ENCODE results near the gene NOTCH1.
"Not testable (repeated sequence)": the region's sequence is repeated elsewhere in the genome, so short reads cannot be mapped to it uniquely, and the experiment has no call there.

The NOTCH1 gene

GRCh38 chr9:136564379-136564988 lies 18.6 kb upstream of the NOTCH1 start:
- DNase-seq (ENCODE audit: low read depth in 2 of 2) = no peak

GRCh38 chr9:136563646-136564325 lies 17.9 kb upstream of the NOTCH1 start:
- no peak for DNase-seq (ENCODE audit: low read depth in 2 of 2)

GRCh38 chr9:136562746-136563495 lies 17.1 kb upstream of the NOTCH1 start:
- no peak for DNase-seq (ENCODE audit: low read depth in 2 of 2)

GRCh38 chr9:136561779-136562178 lies 15.9 kb upstream of the NOTCH1 start:
- no peak for DNase-seq (ENCODE audit: low read depth in 2 of 2)

GRCh38 chr9:136560586-136560985 lies 14.7 kb upstream of the NOTCH1 start:
- no peak for DNase-seq (ENCODE audit: low read depth in 2 of 2)

DNA sequence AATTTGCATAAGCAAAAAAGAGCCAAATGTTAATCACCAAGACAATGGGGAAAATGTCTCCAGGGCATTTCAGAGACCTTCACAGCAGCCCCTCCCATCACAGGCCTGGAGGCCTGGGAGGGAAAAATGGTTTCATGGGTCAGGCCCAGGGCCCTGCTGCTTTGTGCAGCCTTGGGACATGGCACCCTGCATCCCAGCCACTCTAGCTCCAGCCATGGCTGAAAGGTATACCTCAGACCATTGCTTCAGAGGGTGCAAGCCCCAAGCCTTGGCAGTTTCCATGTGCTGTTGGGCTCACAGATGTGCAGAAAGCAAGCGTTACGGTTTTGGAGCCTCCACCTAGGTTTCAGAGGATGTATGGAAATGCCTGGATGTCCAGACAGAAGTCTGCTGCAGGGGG lies 13.5 kb upstream of the NOTCH1 start:
- not testable (repeated sequence) for DNase-seq (ENCODE audit: low read depth in 2 of 2)

GRCh38 chr9:136558846-136559245 lies 13.0 kb upstream of the NOTCH1 start:
- not testable (repeated sequence) for DNase-seq (ENCODE audit: low read depth in 2 of 2)

GRCh38 chr9:136558373-136558772 lies 12.5 kb upstream of the NOTCH1 start:
- DNase-seq (ENCODE audit: low read depth in 2 of 2) = no peak

GRCh38 chr9:136557036-136557435 lies 11.2 kb upstream of the NOTCH1 start:
- DNase-seq (ENCODE audit: low read depth in 2 of 2) = no peak

DNA sequence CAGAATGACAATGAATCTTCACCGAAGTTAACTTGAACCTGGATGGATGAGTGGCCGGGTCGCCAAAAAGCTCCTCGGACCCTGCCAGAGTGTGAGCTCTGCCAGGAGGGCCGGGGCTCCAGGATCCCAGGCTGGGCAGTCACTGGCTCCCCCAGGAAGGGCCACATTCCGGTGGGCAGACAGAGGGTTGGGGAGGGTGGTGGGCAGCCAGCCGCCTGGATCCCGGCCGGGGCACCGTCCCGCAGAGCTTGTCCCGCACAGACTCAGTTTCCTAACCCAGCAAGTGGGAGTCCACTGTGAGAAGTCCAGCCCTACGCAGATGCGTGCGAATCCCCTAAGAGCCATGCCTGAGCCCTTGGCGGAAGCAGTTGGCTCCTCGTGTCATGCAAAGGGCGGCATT lies 10.3 kb upstream of the NOTCH1 start:
- no peak for DNase-seq (ENCODE audit: low read depth in 2 of 2)

- no peak for DNase-seq (ENCODE audit: low read depth in 2 of 2)
Measured at GRCh38 chr9:136554870-136555269, 9.0 kb upstream of the NOTCH1 start.

DNA sequence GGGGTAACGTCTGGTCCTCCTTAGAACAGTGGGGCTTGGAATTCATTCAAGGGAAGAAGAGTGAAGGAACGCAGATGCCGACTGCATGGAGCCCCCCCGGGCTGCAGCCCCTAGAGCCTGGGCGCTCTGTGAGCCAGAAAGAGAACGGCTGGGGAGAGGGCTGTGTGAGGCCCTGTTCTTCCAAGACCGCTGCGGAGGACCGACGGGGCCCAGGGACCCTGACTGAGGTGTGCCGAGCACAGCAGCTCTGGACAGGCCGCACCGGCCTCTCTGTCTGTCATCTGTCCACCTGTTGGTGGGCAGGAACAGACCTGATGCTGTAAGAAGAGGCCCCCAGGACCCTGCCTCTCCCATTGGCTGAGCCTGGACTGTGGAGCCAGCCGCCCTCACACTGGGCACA lies 7.7 kb upstream of the NOTCH1 start:
- no peak for DNase-seq (ENCODE audit: low read depth in 2 of 2)

GRCh38 chr9:136552117-136552703 lies 6.4 kb upstream of the NOTCH1 start:
- DNase-seq (ENCODE audit: low read depth in 2 of 2) = no peak

GRCh38 chr9:136551401-136552116 lies 5.7 kb upstream of the NOTCH1 start:
- no peak for DNase-seq (ENCODE audit: low read depth in 2 of 2)

GRCh38 chr9:136550439-136551289 lies 4.8 kb upstream of the NOTCH1 start:
- DNase-seq (ENCODE audit: low read depth in 2 of 2) = no peak

DNA sequence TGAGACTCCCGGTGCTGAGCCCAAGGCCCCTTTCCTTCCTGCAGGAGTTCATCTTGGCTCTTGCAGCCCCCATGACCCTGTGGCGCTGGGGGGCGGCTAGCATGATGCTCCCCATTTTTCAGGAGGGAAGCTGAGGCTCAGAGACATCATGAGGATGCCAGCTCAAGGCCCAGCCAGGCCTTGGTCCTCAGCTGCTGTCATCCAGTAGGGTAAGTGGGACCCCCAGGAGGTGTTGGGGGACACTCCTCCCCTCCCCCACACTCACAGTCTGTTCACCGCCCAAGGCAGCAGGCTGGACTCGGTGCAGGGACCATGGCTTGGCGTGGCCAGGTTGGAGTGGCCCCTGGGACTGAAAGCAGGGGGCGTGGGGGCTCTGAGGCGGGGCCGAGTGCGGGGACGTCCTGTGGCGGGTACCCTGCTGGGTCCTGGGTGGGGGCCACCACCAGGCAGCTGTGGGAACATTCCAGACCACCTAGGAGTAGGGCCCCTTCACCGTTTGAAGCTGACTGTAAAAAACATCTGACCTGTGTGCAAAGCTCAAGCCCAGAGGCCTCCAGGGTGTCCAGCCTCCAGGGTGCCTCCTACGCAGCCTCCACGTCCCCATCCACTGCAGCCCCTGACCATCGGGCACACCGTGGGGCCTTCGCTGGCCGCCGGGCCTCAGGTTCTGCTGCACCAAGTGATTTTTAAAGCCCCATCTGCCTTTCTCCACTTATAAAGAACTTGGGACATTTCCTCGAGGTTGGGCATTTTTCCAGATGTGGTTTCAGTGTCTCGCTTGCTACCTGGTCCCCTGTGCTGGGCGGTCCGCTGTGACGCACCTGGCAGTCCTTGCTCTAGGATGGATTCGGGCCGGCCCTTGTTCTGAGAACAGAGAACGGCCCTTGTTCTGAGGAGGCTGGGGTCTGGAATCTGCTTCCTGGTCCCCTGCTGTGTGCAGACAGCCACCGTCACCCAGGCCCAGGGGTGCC lies 3.4 kb upstream of the NOTCH1 start:
- no peak for DNase-seq (ENCODE audit: low read depth in 2 of 2)

- DNase-seq (ENCODE audit: low read depth in 2 of 2) = no peak
Measured at GRCh38 chr9:136547508-136548215, 1.8 kb upstream of the NOTCH1 start.

DNA sequence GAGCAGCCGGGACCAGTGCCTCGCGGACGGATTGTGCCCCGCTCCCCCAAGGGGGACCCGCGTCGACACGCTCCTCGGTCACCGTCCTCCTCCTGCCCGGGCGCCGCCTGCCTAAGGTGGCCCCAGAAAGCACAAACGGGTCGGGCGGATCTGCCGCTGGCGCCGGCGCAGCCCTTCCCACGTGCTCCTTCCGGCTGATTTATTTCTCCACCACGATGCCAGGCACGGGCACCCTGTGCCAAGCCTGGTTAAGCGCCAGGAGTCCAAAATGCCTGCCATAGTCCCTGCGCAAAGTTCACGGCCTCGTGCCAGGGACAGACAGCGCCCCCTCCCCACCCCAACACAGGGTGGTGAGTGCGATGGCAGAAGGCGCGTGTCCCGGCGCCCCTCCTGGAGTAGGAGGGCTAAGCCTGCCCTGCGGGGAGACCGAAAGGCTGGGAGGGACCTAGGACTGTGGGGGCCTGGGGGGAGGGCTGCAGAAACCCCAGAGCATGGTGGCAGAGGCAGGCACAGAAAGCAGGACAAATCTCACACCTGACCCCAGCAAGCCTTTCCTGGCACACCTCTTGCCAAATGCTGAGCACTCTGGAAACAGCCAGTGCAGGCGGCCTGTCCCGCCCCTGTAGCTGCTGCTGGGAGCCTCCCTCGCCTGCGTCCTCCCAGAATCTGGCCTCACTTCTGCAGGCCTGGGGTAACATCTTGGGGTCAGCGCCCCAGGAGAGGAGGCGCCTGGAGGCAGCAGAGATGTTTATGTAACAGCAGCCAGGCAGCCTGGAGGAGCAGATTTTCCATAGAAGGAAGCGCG lies 1.1 kb upstream of the NOTCH1 start:
- peak in 1 of 2 donors; percentile 38 for DNase-seq (ENCODE audit: low read depth in 2 of 2)

- no peak for DNase-seq (ENCODE audit: low read depth in 2 of 2)
Measured at GRCh38 chr9:136545692-136545964, 220 bp downstream of the NOTCH1 start.

All from stimulated activated CD8-positive, alpha-beta memory T cell treated with anti-CD3 and anti-CD28 coated beads, Interleukin-15, amount 100 ng/mL, for 4 hours (primary cell).